HL-60 (cell line): Measurements from ENCODE around the gene PTP4A2.

Experiments
- DNase-seq, 2 experiments: peaks; one replicate each; pipeline ENCODE4 v3.0.0-alpha.2; 2010 to 2020; ENCODE audit warnings: low read depth in 1 of 2, low spot score in 1 of 2
- H3K27ac ChIP-seq: fragments of 250-450 bp; sonication (Bioruptor Pico); replicated peaks from 2 replicates; pipeline ENCODE4 v1.5.1; 2020; ENCODE audit warnings: mild to moderate bottlenecking, moderate library complexity
- H3K27me3 ChIP-seq: fragments of 250-450 bp; sonication (Bioruptor Pico); 2 replicates; pipeline ENCODE4 v1.5.1; 2021; ENCODE audit warnings: mild to moderate bottlenecking, moderate library complexity; ENCODE audit not compliant: insufficient read depth, poor library complexity, severe bottlenecking
- H3K4me3 ChIP-seq: replicated peaks from 2 replicates; pipeline ENCODE4 v1.5.1; 2011; ENCODE audit warnings: mild to moderate bottlenecking, control low read depth, low read length; ENCODE audit not compliant: insufficient read depth
- GABPA ChIP-seq: IDR thresholded peaks from 2 replicates; pipeline ENCODE4 v1.6.1; 2012; ENCODE audit warnings: low read depth
- POLR2AphosphoS5 ChIP-seq: IDR thresholded peaks from 2 replicates; pipeline ENCODE4 v1.6.1; 2012; ENCODE audit warnings: low read depth
- SPI1 ChIP-seq: IDR thresholded peaks from 2 replicates; pipeline ENCODE4 v1.6.1; 2012; ENCODE audit warnings: low read depth, mild to moderate bottlenecking, borderline replicate concordance
- TF ChIP-seq, protein P1 (sequence below): IDR thresholded peaks from 2 replicates; pipeline ENCODE4 v1.6.1; 2012; ENCODE audit warnings: low read depth; ENCODE audit not compliant: insufficient replicate concordance
- TF ChIP-seq, protein P2 (sequence below): IDR thresholded peaks from one replicate; pipeline ENCODE4 v1.5.1; 2011; ENCODE audit warnings: low read length, control low read depth, inconsistent platforms; ENCODE audit not compliant: insufficient read depth

PTP4A2 gene

DNA sequence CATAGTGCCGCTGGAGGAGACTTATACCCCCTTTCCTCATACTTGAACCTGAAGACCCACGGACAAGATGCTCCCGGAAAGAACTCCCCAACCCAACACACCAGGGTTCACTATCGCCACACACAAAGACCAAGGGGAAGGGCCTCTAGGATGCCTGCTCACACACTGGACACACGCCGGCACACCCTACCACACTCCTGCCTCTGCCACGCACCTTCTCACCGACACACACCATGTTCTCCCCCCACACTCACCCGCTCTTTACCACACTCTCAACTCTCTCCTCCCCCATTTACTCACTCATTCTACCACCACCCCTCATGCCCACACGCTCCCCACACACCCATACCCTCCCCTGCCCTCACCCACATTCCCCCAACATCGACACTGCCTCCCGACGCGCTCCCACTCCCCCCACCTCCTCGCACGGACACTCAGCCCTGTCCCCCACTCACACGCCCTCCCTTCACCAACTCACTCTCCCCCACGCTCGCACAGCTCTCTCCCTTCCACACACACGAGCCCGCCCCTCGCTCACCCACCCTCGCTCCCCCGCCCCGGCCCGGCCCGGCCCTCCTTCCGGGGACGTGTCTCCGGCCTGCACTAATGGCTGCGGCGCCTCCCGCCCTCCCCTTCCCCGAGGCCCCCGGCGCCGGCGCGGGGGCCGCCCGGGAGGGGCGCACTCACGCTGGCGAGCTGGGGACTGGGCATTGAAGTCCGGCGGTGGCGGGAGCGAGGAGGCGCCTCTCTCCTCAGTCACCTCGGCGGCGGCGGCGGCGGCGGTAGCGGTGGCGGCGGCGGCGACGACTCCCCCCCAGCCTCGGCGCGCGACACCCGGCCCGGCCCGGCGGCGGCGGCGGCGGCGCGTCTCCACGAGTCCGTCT lies 626 bp downstream of the PTP4A2 start:
- TF ChIP-seq POLR2AphosphoS5 (no peak), GABPA (no peak), SPI1 (no peak)
- TF ChIP-seq, protein P1, sequence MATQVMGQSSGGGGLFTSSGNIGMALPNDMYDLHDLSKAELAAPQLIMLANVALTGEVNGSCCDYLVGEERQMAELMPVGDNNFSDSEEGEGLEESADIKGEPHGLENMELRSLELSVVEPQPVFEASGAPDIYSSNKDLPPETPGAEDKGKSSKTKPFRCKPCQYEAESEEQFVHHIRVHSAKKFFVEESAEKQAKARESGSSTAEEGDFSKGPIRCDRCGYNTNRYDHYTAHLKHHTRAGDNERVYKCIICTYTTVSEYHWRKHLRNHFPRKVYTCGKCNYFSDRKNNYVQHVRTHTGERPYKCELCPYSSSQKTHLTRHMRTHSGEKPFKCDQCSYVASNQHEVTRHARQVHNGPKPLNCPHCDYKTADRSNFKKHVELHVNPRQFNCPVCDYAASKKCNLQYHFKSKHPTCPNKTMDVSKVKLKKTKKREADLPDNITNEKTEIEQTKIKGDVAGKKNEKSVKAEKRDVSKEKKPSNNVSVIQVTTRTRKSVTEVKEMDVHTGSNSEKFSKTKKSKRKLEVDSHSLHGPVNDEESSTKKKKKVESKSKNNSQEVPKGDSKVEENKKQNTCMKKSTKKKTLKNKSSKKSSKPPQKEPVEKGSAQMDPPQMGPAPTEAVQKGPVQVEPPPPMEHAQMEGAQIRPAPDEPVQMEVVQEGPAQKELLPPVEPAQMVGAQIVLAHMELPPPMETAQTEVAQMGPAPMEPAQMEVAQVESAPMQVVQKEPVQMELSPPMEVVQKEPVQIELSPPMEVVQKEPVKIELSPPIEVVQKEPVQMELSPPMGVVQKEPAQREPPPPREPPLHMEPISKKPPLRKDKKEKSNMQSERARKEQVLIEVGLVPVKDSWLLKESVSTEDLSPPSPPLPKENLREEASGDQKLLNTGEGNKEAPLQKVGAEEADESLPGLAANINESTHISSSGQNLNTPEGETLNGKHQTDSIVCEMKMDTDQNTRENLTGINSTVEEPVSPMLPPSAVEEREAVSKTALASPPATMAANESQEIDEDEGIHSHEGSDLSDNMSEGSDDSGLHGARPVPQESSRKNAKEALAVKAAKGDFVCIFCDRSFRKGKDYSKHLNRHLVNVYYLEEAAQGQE, result no peak
- TF ChIP-seq, protein P2, sequence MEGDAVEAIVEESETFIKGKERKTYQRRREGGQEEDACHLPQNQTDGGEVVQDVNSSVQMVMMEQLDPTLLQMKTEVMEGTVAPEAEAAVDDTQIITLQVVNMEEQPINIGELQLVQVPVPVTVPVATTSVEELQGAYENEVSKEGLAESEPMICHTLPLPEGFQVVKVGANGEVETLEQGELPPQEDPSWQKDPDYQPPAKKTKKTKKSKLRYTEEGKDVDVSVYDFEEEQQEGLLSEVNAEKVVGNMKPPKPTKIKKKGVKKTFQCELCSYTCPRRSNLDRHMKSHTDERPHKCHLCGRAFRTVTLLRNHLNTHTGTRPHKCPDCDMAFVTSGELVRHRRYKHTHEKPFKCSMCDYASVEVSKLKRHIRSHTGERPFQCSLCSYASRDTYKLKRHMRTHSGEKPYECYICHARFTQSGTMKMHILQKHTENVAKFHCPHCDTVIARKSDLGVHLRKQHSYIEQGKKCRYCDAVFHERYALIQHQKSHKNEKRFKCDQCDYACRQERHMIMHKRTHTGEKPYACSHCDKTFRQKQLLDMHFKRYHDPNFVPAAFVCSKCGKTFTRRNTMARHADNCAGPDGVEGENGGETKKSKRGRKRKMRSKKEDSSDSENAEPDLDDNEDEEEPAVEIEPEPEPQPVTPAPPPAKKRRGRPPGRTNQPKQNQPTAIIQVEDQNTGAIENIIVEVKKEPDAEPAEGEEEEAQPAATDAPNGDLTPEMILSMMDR, result no peak

DNA sequence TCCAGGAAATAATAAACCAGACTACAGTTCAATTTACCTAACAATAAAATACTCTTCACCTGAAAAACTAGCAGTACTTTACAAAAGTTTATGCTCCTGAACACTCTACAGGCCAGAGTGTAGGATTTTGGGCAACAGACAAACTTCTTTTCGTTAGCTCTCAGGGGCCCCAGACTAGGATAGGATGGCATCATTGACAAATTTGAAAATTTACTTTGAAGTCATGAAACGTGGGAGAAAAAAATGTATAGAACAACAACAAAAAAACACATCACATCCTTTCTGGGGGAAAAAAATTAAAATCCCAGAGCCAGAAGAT lies 1.2 kb downstream of the PTP4A2 start:
- Histone ChIP-seq H3K4me3 (peak overlapping the region; percentile 98), H3K27ac (peak overlapping the region; percentile 71), H3K27me3 (no peaks in the 10 kb centered on the region)
- DNase-seq, result no peak
- TF ChIP-seq, protein P1, result no peak
- no peak for TF ChIP-seq GABPA
- TF ChIP-seq, protein P2, result no peak

More for the DNA sequence above, 626 bp downstream of the PTP4A2 start:
- peak overlapping the region; percentile 71 for H3K27ac ChIP-seq
- no peaks in the 10 kb centered on the region for H3K27me3 ChIP-seq
- H3K4me3 ChIP-seq, result peak overlapping the region; percentile 98
- peak; percentile 59 to 66 for DNase-seq

DNA sequence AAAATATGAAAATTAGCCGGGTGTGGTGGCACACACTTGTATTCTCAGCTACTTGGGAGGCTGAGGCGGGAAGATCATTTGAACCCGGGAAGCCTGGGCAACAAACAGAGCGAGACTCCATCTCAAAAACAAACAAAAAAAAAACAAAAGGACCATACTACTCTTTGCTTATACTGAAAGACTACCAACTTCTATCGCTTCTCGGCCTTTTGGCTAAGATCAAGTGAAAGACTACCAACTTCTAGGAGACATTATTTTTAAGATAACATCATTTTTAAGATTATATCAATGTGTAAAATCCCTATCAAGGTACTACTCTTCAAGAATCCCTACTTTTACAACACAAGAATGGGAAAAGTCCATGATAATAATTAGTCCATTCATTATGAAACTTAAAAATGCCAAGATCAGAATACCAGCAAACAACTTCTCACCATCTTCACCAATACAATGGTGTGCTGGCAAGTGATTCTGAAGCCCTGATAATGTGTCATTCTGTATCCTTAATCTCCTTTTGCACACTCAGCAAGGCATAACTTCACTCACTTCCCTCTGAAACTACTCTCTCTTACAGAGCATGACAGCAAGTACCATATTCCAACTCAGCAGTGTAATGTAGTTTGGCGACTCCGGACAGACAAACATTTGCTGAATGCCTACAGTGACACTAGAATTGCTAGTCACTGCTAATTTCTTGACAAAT lies 1.7 kb downstream of the PTP4A2 start:
- Histone ChIP-seq H3K4me3 (peak overlapping the region; percentile 98), H3K27ac (peak overlapping the region; percentile 71), H3K27me3 (no peaks in the 10 kb centered on the region)
- DNase-seq, result no peak
- peak; percentile 9; the same call in 1 of the 2 replicates for TF ChIP-seq SPI1
- TF ChIP-seq, protein P2, result no peak
